ENCODE results near the gene DIO3.

Gene DIO3

DNA sequence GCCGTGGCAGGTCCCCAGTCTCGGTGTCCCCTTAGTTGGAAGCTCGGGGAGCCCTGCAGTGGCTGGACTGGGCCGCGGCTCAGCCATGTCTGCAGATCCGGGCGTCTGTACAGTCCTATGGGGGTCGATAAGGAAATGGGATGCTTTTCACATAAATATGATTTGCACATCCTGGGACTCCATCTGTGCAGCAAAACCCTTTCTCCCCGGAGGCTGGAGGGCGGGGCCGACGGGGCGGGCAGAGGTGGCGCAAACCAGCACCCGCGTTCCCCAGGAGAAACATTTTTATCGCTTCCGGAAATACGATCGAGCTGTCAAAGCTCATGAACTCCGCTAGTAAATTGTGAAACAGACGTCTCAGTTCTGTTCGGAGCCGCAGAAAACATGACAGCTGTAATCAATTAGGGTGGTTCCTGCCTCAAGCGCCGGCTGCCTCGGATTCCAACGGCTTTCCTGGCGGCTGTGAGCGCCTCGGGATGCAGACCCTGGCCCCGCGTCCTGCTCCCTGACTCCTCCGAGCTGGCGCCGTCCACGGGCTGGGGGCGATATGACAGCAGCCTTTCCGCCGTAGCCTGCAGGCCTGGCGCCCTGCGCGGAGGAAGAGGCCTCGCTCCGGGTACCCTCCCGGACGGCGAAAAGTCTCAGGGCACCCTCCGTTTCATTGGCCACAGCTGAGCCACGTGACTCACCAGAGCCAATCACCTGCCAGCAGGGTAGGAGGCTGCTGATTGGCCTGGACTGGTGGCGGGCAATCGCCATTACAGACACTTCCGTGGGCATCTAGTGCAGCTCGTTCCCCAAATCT lies 23.0 kb downstream of the DIO3 start:
- peak; percentile 10 for DNase-seq

DNA sequence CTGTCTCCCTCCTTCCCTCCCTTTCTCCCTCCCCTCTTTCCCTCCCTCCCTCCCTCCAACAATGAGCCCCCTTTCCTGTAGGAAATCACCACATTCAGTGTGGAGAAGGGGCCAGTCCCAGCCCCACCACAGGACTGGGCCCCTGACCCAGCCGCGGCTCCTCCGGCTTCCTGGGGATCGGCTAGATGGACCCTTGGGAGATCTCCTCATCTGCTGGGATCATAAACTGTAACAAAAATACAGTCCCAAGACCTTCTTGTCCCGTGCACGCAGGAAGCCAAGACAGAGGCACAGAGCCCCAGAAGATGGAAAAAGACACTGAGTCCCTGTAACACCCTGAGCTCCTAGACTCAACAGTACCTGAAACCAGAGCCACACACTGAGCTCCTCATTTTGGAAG lies 23.9 kb downstream of the DIO3 start:
- no peak for DNase-seq

DNA sequence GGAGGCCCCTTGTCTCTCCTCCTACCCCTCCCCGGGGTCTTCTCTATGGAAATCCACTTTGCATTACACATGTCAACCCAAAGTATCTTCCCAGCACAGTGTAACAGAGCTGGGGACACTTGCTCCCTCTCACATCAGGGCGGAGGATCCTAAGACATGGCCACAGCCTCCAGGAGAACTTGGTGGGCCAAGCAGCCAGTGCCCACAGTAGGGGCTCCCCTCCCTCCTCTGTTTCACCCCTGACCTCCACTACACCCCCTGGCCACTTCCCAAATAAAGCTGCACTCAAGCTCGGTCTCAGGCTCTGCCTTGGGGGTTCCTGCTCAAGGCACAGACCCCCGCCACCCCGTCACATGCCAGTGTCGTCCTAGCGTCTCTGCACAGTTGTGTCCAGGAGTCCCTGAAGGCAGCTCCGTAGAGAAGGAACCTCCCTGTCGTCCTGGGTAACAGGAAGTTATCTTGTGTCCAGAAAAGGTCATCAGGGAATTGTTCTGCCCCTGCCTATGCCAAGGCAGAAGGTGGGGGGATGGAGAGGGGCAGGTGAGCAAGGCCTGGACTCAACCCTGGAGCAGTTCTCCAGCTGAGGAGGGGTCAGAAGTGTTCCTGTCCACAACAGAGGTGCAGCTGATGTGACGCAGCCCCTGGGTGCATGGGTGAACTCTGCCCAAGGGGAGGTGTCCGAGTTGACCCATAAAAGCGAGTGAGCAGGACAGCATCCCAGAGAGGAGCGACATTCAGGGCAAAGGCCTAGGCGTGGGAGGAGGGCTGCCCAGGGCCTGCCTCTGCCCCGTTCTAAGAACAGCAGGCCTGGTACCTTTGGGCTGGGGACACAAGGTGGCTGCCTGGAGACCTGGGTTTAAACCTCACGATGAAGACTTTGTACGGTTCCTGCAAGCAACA lies 25.5 kb downstream of the DIO3 start:
- DNase-seq = no peak

DNA sequence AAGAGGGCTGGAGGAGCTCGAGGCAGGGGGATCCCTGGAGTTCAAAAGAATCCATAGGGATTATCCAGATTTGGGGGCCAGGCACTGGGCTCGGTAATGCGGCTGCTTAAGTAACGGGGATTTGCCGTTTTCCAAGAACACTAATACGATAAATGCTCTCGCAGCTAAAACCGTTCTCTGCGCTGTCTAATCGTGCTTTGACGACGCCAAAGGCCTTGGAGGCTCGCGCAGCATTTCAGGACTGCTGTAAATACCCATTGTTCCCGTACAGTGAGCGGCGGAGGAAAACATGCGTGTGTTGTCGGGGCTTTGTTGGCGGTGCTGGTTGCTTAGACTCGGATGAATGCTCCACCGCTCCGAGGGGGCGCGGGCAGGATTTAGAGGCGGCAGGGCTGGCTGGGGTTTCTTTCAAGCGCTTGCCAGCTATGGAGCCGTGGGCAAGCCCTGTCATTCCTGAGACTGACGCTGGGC lies 26.2 kb downstream of the DIO3 start:
- no peak for DNase-seq

DNA sequence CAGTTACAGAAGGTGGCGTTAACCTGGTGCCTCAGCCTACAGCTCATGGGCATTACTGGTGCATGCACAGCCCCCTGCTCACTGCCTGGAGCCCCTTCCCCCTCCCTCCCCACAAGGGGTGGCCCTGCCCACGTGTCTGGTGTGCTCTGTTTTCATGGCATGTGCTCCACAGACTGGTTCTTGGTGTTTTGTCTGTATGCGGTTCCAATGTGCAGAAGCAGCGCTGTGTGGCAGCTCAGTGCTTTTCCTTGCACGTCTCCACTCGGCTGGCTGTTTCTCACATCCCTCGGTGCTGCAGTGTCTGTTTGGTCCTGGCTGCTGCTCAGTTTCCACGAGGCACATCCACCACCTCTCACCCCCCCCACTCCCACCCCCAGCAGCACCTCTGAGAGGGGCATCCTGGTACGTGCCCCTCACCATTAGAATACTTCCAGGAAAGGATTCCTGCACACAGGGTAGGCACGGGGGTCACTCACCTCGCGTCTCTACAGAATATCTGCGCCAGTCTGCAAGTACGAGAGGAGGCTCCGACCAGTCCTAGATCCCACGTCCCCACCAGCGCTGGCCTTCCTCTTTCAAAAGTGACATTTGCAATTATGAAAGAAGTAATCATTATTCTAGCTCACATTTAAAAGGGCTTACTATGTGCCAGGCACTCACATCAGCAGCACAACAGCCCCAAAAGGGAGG lies 27.1 kb downstream of the DIO3 start:
- DNase-seq = no peak

DNA sequence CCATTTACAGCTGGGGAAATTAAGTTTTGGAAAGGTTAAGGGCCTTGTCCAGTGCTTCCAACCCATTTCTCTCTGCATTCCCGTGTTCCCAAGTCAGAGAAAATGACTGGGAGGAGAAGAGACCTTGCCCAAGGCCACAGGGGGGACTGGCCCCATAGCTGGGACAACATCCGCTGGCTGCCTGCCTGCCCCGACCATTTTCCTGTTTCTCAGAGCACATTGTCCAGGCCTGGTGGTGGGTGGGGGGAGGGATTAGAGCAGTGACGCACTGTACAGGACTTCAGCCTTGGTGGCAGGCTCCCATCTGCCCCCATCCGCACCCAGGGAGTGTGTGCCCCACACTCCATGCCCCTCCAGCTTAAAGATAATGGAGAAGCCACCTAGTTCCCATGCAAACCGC lies 27.7 kb downstream of the DIO3 start:
- no peak for DNase-seq

DNA sequence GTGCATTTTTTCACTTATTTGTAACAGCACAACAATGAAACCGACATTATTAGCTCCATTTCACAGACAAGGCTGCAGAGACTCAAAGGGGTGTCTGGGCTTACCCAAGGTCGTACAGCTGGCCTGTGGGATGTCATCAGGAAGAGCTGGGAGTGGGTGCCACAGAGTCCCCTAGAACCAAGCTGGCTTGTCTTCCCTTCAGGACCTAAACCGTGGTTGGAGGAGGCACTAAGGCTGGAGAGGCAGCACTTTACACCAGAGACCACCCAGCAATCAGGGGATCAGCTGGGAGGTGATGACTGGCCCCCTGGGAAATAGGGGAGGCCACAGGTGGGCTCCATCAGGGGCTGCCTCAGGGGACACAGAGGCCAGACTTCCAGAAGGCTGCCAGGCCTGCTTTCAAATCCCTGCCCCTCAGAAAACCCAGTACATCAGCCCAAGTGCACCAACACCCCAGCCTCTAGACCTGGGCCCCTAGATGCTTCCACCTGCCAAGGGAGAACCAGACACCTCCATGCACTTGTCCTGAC lies 28.3 kb downstream of the DIO3 start:
- DNase-seq = no peak

DNA sequence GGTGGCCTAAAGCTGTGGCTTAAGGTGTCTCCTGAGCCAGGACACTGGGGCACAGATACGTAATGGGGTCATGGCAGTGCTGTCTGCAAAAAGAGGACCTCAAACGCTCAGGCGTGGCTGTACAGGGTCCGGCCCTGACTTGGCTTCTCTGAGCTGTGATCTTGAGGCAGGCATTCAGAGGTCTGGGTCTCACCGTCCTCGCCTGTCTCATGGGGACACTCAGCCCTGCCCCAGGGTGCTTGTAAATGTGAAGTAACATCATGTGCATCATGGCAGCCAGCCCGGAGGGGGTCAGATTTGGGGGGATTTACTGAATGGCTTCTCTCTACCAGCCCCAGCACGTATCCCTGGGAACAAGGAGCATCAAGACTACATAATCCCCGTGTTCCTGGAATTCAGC lies 28.8 kb downstream of the DIO3 start:
- DNase-seq = no peak

DNA sequence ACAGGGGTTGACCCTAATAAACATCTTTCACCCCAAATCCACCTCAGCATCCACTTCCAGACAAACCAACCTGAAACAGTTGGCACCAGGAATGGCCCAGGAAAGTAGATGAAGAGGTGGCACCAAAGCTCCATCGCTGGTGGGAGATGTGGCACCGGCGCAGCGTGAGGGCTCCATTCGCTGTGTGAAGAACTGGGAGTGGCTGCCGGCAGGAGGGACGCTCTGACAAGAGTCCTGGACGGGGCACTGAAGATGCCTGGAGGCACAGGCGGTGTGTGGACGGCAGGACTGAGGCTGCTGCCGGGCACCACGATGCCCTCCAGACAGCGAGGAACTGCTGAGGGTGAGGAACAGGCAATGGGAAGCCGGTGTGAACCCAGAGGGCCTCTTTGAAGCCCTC lies 29.3 kb downstream of the DIO3 start:
- no peak for DNase-seq

DNA sequence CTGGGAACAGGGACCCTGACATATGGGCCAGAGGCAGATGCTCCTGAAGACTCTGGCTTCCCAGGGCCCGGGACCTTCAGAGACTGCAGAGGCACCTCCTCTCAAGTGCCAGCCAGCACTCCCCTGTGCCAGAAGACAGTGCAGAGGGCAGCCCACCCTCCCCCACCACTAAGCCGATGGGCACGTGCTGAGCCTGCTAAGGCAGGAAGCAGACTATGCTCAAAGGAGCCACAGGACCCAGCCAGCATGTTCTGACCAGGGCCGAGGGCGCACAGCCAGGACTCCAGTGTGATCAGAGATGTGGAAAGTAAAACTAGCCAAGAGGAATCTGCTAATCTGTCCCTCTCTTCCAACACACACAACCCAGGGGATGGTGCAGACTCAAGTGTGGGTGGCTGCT lies 29.8 kb downstream of the DIO3 start:
- no peak for DNase-seq

DNA sequence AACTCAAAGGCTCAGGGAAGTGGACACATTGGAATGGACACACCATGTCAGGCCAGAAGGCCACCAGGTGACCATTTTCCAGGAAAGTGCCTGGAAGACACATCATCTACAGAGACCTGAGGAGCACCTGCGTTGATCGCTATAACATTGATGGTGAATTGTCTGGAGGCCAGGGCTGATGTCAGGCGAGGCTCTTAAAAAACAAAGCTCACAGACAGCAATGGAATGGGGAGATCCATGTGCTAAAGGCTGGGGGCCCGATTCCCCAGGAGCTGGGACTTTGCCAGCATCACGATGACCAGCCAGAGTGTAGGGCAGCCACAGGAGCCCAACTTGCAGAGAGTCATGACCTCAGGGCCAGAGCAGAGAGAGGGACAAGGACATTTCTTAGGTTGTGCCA lies 30.3 kb downstream of the DIO3 start:
- no peak for DNase-seq

DNA sequence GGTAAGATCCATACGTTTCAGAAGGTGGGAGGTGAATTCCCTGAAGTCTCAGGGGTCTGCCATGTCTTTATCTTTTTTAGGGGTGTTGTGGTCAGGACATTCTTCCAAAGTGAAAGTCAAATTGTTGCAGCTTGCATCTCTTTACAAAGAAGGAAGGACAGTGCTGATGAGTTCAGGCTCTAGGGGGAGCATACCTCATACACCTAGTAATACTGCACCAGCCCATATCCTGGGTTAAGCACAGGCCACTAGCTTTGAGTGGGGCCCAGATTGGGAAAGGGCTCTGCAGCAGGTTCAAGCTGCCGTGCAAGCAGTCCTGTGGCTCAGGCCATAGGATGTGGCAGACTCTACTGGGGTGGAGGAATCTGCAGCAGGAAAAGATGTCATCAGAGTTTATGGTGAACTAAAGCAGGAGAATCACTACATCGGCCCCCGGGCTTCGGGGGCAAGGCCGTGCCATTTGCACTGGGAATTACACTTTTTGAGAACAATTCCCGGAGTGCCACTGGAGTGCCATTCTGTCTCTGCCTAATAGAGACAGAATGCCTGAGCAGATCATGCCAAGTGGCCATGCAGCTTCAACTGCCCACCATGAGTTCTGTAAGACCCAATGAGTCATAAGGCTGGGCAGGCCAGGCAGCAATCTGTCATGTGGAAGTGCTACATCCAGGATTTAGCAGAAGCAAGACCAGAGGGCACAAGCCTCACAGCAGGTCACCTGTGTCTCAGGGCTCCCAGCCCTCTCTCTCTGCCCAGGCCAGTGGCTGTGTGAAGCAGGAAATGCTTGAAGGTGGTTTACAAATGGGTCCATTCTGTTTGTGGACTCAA lies 32.3 kb downstream of the DIO3 start:
- DNase-seq = no peak

DNA sequence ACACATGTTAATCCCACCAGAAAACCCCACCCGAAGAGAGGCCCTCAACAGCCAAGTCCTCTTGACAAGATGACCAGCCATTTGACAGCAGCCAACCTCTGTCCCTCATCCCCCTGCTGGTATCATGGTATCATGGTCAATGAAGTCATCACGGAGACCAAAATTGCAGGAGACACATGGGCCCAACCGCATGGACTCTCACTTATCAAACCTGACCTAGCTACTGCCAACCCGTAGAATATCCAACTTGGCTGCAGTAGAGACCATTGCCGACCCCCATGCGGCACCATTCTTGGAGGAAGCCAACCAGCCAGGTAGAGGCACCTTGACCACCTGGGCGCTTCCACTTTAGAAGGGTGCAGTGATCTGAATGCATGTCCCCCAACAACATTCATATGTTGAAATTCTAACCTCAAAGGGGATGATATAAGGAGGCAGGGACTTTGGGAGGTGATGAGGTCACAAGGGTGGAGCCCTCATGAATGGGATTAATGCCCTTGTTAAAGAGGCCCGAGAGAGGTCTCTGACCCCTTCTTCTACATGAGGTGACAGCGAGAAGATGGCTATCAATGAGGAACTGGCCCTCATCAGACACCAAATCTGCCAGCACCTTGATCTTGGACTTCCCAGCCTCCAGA lies 33.3 kb downstream of the DIO3 start:
- no peak for DNase-seq

DNA sequence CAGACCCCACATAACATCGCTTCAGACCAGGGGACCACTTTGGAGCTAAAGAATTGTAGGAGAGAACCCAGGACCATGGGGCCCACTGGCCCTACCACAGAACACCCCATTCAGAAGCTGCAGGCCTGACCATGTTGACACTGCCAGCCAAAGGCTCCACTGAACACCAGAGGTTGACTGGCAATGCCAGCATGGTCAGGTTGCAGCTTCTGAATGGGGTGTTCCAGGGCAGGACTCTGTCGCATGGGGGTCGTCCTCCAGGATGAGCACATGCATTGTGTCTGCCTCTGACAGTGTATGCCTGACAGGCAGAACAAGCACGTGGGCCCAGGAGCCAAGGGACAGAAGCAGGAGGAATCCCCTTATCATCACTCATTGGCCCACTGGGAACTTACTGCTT lies 34.1 kb downstream of the DIO3 start:
- DNase-seq = peak; percentile 6

DNA sequence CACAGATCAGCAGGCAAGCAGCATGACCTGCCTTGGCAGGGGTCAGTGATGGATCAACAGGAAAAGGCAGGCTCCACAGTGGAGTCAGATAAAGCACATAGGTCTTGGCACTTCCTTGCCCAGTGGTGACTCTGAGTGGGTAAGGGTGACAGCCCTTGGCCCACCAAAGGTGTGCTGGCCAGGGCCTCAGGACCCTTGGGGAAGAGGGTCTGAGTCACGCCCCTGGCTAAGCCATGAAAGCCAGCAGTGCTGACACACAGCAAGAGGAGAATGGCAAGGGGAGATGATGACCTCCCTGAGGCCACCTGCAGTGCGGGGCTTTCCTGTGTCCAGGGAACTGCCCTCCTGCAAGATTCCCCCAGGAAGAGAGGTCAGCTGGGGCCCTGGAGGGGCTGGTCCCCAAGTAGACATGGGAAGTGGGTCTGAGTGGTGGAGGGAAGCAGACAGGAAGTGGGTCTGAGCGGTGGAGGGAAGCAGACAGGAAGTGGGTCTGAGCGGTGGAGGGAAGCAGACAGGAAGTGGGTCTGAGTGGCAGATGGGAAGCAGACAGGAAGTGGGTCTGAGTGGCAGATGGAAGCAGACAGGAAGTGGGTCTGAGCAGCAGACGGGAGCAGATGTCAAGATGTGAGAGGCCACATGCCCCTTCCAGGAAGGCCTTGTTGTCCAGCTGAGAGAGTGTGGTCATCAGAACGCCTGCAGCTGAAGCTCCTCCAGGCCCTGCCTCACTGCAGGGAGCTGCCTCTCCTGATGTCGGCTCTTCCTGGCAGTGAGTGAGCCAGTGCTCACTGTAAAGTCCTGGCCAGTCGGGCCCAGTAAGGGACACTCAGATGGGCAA lies 34.8 kb downstream of the DIO3 start:
- peak; percentile 59 for DNase-seq

DNA sequence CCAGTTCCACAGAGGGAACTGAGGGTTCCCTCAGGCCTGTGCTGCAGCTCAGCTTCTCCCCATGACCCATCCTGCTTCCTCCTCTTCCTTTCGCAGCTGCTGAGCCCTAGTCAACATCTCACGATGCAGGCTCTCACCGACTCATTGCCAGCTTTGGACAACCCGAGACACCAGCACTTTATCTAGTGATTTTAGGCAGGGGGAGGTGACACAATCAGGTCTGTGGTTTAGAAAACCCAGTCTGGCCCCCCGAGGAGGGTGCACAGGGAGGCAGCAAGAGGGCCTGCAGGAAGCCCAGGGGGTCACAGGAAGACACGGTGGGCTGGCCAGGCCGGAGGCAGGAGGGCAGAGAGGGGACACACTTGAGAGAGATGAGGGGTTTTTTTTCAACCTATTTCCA lies 35.4 kb downstream of the DIO3 start:
- peak; percentile 13 for DNase-seq

DNA sequence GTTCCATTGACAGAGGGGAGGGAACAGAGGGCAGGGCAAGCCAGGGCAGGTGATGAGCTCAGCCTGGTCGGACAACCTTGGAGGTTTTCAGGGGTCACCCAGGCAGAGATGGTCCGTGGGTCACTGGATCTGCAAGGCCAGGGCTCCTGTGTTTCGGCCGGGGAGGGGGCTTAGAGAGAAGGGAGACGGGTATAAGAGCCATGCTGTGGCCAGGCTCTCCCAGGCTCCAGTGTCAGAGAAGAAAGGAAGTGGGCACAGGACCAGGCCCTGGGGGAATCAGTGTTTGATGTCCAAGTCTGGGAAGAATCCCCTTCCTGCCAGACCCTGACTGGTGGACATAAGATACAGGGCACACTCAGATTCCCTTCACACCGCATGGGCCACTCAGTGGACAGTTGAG lies 36.9 kb downstream of the DIO3 start:
- DNase-seq = no peak

DNA sequence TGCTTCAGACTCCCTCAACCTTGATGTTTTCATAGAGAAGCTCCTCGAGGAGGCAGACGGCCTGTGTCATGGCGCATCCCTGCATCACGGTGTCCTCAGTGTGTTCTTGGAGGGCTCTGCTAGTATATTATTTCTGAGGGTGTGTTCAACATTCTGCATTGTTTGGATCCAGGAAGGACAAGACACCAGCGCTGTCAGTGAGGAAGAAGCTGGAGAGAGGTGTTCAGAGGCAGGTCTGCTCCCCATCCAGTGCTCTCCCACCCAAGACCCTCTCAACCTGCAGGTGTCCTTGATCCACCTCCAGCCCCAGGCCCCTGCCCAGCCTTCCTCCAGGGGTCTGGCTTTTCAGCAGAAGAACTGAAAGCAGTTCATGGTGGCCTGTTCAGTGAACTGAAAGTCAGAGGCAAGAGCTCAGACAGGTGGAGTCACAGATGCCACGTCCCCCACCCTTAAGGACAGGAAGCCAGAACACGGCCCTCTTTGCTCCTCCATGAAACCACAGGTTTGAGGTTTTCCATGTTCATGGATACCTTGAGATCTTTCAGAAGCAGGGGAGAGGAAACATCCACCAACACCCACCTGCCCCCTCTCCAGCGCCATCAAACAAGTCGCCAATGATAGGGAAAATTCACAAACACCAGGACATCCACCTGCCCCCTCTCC lies 37.4 kb downstream of the DIO3 start:
- DNase-seq = no peak

DNA sequence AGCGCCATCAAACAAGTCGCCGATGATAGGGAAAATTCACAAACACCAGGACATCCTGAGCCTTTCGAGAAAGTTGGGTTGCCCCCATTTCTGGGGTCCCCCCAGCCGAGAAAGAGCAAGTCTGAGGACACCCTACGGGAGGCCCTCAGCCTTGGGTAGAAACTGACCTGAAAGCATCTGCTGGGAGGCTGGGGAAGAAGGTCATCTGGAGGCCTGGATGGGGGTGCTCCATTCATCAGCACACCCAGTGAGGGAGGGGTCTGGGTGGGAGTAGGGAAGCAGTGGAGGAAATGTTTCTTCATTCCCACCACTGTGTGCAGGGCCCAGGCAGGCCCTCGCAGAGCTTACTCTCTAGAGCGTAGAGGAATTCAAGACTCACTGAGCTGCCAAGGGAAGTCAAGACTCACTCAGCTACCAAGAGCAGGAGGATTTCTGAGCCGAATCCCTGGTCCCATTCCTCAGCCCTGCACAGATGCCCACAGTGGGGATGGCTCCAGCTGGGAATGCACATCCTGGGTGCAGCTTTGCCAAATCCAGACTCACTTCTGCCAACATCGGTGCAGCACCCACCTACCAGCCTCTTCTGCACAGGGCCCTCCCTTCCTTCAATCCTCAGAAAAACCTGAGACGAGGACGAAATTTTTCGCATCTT lies 38.1 kb downstream of the DIO3 start:
- DNase-seq = no peak

Data from CD4-positive, alpha-beta T cell treated with Interleukin-6 for 4 hours (primary cell).